GM12892 (cell line): ENCODE measurements around the gene KRTAP5-5.

Source experiments
- POLR2A ChIP-seq: IDR thresholded peaks from 2 replicates; pipeline ENCODE4 v1.6.1; 2011; ENCODE audit warnings: low read depth, low read length, control low read depth
- POLR2AphosphoS5 ChIP-seq: IDR thresholded peaks from 2 replicates; pipeline ENCODE4 v1.6.1; 2011; ENCODE audit warnings: low read depth, low read length, control low read depth

DNA sequence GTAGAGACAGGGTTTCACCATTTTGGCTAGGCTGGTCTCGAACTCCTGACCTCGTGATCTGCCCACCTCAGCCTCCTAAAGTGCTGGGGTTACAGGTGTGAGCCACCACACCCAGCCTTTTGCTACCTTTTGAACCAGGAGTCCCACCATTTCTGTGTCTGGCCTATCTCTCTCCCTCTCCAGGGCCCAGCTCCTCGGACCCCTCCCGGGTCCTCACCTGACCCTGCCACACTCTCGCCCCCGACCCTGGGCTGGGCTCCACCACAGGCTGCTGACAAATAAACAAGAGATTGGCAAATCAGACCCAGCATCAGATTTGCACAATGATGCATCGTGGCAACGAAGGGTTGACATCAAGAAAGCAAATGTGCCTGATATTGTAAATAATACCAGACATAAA, 8.8 kb downstream of the KRTAP5-5 start:
- TF ChIP-seq POLR2A (no peak), POLR2AphosphoS5 (no peak)
